HG02610 (cell line): ENCODE data around the gene GIT1.
A peak's percentile ranks its signal among the peaks of the same experiment; 100 is the strongest.

Experiments used
- ATAC-seq: cut with Tn5 transposase; IDR thresholded peaks from one replicate; pipeline ENCODE4 v1.9.1; 2021; ENCODE audit warnings: mild to moderate bottlenecking, moderate library complexity; ENCODE audit not compliant: unreplicated experiment

GIT1 gene

DNA sequence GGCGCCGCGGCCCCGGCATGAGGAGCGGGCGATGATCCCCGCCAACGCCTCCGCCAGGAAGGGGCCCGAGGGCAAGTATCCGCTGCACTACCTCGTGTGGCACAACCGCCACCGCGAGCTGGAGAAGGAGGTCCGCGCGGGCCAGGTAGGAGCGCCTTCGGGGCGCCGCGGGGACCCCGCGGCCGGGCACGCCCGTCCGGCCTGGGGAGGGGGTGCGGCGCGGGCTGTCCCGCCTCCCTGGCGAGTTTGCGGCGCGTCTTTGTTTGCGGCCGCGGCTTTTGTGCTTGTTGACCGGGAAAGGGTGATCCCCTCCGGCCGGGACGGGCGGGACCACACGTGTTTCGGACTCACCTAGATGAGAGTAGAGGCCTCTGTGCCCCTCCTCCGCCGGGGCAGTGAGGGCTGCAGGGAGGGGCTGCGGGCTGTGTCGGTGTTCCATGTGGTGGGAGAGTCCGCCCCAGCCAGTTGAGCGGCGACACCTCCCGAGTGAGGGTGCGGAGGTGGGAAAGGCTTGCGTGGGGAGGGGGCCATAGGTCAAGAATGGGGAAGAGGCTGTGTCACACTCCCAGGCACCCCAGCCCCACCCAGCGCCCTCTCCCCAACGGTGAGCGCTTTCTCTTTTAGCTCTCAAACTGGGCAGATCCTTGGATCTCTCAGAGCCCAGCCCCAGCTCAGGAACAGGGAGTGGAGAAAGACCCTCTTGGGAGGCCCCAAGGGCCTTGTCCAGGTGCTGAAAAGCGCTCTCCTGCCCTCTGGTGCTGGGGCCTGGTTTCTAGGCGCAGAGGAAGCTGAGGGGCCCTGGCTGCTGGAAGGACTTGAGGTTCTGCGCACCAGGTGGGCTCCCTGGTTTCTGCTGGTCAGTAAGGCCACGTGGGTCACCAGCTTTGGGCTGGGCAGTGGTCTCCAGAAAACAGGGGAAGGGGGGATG, 4.4 kb upstream of the GIT1 start:
- no peak for ATAC-seq

DNA sequence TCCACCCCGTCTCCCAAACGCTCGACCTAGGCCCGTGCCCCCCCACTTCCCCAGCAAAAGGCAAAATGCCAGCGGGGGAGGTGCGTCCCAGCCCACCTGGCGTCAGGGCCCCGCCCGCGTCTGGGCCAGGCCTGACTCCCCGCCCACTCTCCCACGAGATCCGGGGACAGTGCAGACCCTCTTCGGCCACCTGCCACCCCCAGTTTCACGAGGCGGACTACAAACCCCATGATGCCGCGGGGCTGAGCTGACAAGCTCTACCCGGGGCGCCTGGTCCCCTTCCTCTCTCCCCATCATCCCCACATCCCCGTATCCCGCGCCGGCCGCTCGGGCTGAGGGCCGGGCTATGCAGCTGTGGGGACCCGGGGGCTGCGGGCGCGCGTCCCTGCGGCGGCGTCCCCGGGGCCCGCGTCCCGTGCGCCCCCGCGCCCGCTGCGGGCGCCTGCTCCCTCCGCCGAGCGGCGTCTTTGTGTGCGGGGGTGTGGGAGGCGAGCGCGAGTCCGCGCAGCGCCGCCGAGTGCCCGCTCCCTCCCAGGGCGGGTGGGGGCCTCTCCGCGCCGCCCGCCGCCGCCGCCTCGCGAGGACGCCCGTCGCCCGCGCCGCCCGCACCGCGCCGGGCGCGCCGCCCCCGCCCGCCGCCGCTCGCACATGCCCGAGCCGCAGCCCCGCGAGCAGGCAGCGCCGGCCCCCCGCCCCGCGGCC, 3.6 kb upstream of the GIT1 start, which contains the start of gene ANKRD13B:
ANKRD13B (plus strand) TSS at position 283 of the 702 bp plus-strand sequence. CDS start 490 bp downstream, outside the sequence.
- no peak for ATAC-seq

DNA sequence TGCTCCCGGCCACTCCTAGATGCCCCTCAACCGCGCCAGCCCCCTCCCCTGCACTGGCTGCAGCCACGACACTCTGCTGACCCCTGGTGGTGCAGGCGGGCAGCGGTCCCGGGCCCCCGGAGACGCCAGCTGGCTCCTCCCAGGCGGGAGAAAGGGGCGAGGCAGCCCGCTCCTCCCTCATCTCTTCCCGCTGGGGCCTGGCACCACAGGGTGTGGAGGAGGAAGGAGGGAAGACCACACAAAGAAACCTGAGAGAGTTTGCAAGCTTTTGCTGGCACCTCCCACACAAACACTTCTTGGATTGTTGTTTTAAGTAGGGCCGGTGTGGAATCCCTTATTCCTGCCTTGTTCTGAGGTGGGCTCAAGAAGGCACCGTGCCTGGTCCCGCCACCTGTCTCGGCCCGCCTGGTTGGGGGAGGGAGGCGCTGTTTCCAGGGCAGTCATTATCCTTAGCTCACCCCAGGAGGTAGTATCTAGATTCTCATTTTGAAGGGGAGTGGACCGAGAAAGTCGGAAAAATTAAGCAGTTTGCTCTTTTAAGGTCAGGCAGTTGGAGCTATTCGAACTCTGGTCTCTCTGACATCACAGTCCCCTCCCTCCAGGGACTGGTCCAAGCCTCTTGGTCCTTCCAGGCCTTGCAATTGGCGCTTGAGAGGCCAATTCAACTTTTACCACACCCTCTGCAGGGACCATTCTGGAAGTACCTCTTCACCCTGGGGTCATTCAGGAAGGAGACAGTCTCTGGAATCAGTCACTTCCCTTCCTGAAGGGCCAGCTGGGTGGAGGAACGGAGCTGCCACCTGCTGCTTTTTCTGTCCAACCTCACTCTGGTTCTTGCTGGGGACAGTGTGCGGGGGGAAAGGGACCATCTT, 2.5 kb upstream of the GIT1 start:
- no peak for ATAC-seq

DNA sequence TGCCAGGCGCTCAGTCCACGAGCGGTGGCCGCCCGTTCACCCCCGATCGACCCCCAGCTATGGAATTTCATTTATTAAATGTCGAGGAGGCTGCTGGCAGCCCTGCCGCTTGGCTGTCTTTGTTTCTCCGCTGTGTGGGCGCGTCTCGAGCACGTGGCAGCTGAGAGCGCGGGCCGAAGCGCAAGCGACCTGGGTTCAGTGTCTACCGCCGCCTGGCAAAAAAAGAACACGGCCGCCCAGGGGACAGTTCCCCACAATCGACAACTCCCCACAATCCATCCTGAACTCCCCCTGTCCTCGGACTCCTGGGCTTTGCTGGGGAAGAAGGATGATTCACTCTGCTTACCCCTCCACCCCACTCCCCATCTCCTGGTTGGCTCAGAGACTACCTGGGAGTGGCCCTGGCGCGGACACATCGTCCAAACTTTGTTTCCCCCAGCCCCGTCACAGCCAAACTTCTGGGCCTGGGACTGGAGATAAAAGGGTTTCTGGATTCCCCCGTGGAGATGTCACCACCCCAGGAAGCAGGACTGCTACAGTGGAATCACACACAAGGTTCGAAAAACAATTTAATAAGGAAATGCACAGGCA, 1.8 kb upstream of the GIT1 start:
- ATAC-seq: no peak

DNA sequence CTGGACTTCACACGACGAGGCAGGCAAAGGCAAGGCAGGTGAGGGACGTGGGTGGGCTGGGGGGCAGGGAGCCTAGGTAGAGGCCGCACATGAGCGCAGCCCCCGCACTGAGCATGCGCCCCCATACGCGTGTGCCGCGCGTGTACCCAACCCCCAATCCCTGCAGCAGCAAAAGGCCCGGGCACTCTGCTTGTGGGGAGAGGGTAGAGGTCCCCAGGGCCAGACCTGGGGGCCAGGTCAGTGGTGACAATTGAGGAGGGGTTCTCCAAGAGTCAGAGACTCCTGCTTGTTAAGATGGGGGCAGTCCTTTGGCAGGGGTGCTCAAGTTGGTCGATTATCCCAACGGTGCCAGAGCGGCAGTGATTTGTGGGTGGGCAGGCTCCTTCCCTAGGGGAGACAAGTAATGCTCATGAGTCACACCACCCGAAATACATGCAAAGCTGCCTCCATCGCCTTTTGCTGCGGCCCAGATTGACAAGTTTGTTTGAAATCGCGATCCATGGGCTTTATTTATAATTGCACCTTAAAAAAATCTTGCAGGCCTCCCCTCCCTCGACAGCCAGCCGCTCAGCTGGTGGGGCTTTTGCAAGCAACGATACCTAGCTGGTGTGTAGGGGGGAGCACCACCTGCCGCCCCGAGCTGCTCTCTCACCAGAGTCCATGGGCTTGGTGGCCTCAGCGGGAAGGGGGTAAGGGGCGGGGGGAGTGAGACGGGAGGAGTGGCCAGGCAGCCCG, 1.1 kb upstream of the GIT1 start:
- no peak for ATAC-seq

DNA sequence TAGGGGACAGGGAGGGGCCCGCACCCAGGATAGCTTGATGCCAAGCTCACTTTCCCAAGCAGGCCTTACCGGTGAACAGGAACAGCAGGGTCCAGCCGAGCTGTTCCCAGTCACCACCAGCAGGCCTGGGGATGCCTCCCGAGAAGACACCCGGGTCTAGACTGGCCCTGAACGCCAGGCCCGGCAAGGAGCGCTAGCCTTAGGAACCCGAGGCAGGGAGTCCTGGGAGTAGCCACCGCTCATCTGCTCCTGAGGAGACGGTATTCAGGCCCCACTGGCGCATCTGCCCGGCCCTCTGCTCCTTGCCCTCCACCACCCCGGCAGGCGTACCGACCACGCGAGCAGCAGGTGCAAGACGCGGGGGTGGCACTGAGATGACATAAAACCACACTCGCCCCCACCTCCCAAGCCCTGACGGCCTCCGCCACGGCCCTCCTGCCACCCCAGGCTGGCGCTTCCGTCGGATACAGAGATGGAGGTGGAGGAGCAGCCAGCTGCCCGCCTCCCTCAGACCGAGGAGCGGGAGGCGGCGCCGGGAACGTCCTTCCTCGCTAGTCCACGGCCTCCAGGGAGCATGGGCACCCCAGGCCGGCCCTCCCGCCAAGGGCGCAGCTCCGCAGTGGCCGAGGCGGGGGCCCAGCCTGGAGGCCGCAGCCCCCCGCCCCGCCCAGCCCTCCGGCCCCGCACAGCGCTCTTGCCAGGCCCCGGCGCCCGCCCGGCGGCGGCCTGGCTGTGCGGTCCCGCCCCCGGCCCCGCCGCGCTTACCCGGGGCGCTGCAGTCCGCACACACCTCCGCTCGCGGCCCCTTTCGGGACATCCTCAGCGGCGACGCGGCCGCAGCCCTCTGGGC, 661 bp downstream of the GIT1 start:
- peak; percentile 14 for ATAC-seq

DNA sequence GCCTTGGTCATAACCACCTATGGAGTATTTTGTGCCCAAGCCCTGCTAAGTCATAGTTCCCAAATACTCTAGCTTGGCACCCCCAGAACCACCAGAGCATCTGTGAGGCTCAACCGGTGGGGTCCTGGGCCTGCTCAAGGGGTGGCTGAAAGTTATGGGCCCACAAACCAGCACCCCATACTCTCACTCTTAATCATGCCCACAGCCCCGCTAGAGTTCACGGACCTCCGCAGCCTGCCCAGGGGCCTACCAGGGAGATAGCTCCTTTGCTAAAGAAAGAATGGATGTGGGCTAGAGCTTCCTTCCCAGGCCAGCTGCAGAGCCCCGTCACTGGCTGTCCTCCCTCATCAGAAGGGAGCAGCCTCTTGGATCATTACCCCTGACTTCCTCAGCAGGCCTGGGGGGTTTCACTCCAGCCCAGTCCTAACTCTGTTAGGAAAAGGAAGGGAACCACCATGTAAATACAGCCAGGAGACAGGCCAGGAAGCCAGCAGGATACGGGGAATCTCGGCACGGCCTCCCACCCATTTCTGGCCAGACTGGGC, 1.4 kb downstream of the GIT1 start:
- ATAC-seq: no peak

DNA sequence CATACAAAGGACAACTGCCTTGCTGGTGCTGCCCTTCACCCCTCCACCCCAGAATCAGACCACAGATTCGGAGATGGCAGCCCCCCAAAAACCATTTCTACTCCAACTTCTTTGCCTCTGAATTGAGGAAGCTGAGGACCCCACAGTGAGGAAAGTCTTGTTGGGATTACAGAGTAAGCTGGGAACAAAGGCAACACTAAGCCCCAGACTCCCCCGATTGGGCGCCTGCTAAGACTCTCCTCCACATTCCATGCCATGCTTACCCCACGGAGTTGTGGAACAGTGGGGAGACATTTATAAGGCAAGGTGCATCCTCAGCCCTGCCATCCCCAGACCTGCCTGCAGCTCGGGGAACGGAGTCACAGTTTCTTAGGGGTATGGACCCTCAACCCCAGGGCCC, 1.9 kb downstream of the GIT1 start:
- no peak for ATAC-seq

DNA sequence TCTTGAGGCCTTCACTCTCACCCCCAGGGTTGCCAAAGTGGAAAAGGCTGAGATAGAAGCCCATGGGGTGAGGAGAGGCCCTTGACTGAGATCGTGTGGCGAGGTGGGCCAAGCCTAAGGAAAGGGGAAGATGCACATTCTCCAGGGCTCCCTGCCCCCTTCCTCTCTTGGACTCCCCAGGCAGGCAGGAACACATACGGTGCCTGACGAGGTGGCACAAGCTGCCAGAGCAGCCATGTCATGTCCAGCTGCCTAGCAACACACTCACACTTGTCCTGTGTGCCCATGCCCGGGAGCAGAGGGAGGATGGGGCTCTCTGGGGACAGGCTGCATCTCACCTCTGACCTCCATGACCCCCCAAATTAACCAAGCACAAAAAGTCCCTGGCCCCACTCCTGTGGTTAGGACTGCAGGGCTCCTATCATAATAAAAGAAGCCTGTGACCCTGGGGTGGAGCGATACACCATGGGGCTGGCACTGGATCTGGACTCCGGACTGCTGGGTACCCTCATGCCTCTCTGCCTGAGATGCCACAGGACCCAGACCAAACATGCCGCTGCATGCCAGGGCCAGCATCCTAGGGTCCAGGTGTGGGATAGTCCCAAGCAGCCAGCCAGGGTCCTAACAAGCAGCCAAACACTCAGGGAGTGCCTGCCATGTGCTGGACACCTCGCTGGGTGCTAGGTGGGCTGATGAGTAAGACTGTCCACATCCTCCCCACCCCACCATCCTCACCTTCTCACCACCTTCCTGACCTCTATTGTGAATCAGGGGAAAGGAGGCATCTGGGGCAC, 2.6 kb downstream of the GIT1 start:
- ATAC-seq: no peak

DNA sequence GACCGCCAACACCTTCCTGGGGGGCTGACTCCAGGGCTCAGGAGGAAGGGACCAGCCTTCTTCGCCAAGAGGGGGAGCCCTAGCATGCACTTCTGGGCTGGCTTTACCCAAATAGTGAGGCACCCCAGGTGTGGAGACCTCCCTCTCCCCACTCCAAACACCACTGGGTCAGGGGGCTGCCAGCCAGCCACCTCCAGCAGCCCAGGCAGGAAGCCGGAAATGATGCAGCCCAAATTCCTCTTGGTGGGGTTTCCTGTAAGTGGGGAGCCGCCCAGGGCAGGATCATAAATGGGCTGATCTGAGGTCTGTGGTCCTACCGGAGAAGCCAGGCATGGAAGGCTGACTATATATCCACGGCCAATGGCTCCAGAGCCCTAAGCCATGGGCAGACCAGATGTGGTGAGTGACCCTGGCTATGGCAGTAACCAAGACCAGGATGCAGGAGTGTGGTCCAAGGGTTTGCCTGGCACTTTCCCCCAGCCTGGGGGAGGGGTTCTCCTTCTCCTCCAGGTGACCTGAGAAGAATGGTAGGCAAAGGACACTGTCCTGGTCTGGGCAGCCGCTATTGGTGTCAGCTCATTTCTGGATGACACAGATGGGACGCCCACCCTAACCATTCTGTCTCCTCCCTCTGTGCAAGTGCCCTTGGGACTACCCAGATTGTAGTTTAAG, 4.2 kb downstream of the GIT1 start:
- no peak for ATAC-seq

DNA sequence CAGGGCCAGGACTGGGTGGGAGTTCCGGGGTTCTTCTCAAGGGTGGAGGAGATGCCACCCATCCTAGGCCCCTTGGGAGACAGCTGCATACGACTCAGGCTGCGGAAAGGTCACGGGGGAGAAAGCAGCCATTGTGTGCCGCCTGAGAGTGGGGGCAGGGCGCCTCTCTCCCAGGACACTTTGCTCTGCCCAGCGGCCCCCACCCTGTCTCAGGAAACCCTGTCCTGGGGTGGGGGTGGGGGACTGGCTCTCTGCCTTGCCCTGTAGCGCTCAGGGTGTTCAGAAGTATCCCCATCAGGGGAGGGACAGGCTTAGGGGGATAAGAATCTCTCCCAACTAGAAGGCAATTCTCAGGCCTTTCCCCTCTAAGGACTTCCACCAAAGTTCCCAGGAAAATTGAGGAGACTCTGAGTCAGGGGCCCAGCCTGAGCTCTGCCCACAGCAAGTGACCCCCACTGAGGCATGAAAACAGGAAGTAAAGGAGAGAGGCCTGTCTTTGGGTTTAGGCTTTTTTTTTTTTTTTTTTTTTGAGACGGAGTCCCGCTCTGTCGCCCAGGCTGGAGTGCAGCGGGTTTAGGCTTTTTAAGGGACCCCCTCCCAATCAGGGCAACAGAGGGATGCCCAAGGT, 4.9 kb downstream of the GIT1 start:
- no peak for ATAC-seq

DNA sequence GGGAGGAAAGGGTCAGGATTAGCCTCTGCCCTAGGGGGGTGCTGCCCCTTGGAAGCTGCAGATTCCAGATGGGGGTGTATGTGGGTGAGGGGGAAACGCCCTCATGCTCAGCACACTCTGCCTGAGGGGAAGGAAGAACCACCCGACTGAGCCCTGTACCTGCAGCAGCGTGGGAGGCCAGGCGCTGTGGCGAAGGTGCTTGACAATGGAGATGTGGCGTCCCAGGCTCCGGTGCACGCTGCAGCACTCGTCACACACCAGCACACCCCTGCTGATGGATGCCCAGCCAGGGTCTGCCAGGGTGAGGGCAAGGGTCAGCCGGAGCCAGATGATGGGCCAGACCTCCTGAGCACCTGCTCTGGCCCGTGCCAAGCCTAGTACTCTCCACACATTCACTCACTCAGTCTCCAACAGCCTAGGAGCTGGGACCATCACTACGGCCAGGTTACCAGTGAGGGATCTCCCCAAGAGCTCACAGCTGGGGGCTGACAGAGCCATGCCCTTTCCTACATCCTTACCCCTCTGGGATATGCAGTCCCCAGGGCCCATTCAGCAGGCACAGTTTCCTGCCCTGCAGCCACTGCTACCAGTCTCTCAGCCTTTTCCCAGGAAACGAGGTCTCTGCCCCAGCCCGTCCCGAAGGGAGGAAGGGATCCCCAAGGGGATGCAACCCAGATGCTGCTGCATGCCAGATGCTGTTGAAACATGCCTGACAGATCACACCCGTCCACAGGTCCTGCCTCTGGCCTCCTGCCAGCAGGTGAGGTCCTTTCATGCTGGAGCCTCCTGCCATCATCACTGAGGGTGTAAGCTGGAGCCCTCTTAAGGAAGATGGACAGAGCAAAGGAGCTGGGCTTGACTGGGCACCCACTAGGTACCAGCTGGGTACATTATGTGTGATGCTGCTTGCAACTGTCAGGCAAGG, 5.9 kb downstream of the GIT1 start:
- ATAC-seq: no peak

DNA sequence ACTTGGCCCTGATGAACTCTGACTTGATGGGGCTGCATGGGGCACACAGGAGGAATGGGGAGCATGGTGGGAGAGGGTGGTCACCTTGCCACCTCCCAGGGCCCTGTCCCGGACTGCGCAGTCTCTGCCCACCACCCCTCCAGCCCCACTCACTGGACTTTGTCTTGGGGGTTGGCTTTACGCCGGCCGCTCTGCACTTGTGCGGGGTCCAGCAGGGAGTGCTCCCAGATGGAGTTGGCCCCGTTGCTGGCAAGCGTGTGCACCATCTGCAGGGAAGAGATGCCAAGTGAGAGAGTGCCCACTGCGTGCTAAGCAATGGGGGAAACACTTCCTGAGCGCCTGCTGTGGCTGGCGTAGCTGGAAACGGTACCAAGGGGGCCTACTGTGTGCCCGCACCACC, 6.7 kb downstream of the GIT1 start:
- ATAC-seq: no peak

DNA sequence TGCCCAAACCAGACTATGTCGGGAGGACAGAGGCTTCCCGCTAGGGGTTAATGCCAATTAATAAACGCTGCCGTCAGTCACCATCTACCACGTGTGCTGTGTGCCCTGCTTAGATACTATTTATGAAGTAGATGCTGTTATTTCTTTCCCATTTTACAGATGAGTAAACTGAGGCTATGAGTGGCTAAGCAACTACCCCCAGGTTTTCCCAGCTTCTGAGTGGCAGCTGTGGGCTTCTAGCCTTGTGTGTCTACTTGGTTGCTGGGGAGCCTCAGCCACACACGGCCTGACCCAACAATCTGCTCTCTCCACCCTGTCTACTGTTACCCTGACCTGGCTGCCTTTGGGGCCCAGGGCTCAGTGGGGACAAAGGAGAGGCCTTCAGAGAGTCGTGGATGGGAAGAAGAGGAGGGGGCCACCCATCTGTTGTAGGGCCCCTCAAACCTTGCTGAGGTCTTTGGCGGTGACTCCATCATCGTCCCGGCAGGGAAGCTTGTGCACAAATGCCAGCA, 7.1 kb downstream of the GIT1 start:
- ATAC-seq: no peak

DNA sequence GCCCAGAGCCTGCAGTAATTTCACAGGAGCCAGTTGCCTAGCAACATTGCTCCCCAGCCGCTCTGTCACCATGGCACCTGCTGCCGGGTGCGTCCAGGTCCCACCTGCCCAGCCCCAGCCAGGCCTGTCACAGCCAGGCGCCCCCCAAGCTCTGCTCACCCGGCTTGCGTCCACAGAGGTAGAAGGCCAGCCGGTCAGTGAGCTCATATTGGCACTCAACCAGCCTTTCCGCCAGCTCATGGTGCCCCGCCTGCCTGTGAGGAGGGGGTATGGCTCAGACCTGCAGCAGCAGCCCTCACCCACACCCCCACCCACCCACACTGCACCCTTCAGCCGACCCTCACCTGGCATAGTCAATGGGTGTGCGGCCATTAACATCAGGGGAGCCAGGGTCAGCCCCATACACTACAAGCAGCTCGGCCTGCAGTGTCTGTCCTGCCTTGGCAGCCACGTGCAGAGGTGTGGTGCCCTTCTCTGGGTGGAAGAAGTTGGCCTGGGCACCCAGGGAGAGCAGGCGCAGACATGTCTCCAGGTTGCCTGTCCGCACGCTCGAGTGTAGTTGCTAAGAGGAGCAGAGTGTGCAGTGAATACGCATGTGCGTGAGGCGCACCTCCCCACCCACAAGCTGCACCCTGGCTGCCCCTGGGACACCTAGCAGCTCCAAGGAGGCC, 7.7 kb downstream of the GIT1 start:
- no peak for ATAC-seq
